Spleen (tissue), 11 donors: Measurements from ENCODE around the gene SLX4. TPM values are rescaled to one million over a fixed set of nuclear protein-coding genes. Genes with fewer than 3 reads are reported as not detected.

Experiments
- DNase-seq: peaks from one replicate; pipeline ENCODE4 v3.0.0-alpha.2; 2020
- H3K27ac ChIP-seq, 8 donors: fragments of 200-600 bp; sonication (generic) in 7 of 8; 1 replicate in 4 of 8; 2 replicates in 4 of 8; pipeline versions ENCODE4 v1.5.0 to v1.8.0; 2016 to 2021; ENCODE audit warnings: inconsistent platforms in 4 of 8, mild to moderate bottlenecking in 4 of 8, moderate library complexity in 1 of 8
- H3K27me3 ChIP-seq, 7 donors: fragments of 200-600 bp; sonication (generic) in 6 of 7; replicated peaks in 1 of 7; 1 replicate in 4 of 7; 2 replicates in 3 of 7; pipeline versions ENCODE4 v1.5.0 to v1.8.0; 2016 to 2021; ENCODE audit warnings: inconsistent platforms in 3 of 7, mild to moderate bottlenecking in 1 of 7
- H3K36me3 ChIP-seq, 6 donors: fragments of 200-600 bp; sonication (generic) in 5 of 6; 1 replicate in 4 of 6; 2 replicates in 2 of 6; pipeline versions ENCODE4 v1.5.0 to v1.8.0; 2016 to 2021; ENCODE audit warnings: inconsistent platforms in 2 of 6
- H3K4me1 ChIP-seq, 6 donors: fragments of 200-600 bp; sonication (generic) in 5 of 6; 1 replicate in 3 of 6; 2 replicates in 3 of 6; pipeline versions ENCODE4 v1.5.0 to v1.8.0; 2016 to 2021; ENCODE audit warnings: inconsistent platforms in 3 of 6
- H3K4me3 ChIP-seq, 8 donors: fragments of 200-600 bp; sonication (generic) in 7 of 8; 1 replicate in 4 of 8; 2 replicates in 4 of 8; pipeline versions ENCODE4 v1.5.0 to v1.8.0; 2016 to 2021; ENCODE audit warnings: inconsistent platforms in 4 of 8, mild to moderate bottlenecking in 4 of 8, moderate library complexity in 2 of 8
- H3K9me3 ChIP-seq, 8 donors: fragments of 200-600 bp; sonication (generic) in 7 of 8; 1 replicate in 4 of 8; 2 replicates in 4 of 8; pipeline versions ENCODE4 v1.5.0 to v1.8.0; 2016 to 2021; ENCODE audit warnings: inconsistent platforms in 4 of 8
- CTCF ChIP-seq, 11 experiments: fragments of 200-600 bp in 7 of 11; fragments of 450-650 bp in 4 of 11; sonication (generic) in 4 of 11; IDR thresholded peaks in 8 of 11; conservative IDR thresholded peaks in 3 of 11; 1 replicate in 7 of 11; 2 replicates in 4 of 11; pipeline versions ENCODE4 v1.4.0 to v1.8.0; 2016 to 2021; ENCODE audit warnings: antibody characterized with exemption in 11 of 11, inconsistent platforms in 4 of 11, mild to moderate bottlenecking in 1 of 11
- POLR2A ChIP-seq, 3 donors: fragments of 450-650 bp; IDR thresholded peaks; one replicate each; pipeline ENCODE4 v1.5.1; 2017; ENCODE audit warnings: antibody characterized with exemption in 3 of 3, mild to moderate bottlenecking in 1 of 3
- POLR2AphosphoS5 ChIP-seq, 3 donors: sonication (generic); formaldehyde crosslinking; IDR thresholded peaks; one replicate each; pipeline ENCODE4 v1.5.1; 2017; ENCODE audit warnings: antibody characterized with exemption in 3 of 3
- WGBS, 5 donors: extraction: QIAGEN DNeasy Blood & Tissue Kit in 3 of 5; methylation state at CpG; one replicate each; pipeline versions ENCODE4 v1.1.5 to v1.1.7; 2013 to 2018; 5-methylcytosine and 5-hydroxymethylcytosine counted together
- intact Hi-C: fragments of 100-400 bp; cut with DNase I; formaldehyde crosslinking; loops from one replicate; pipeline ENCODE4 v1.15.0; 2023; ENCODE audit warnings: low total_unique reads
- polyA plus RNA-seq, 3 donors: library from polyadenylated mRNA; stranded (reverse); fragments of 200-250 nt; gene quantifications; one replicate each; pipeline ENCODE4 v1.2.1, GENCODE V29; 2013
- total RNA-seq, 7 donors: library from RNA; depleted of rRNA in 3 of 7; stranded (reverse); fragments of >200 nt in 3 of 7; fragmentation: NEBNext Ultra II Directional in 4 of 7; extraction: Animal tissue kit (Norgen Biotek cat#: 25700) in 4 of 7; gene quantifications; one replicate each; pipeline versions ENCODE4 v1.1.0 to v1.2.1, GENCODE V29; 2016 to 2021
- donor health status: healthy with polysubstance abuse.
- donor health status: DM: no; HTN: no; CAD: no; lungs with moderate emphysema.
- donor health status: DM: no; HTN: no; CAD: no.
- donor health status: Bipolar disorder and iron deficiency.
- donor health status: healthy.
- donor health status: DM: no; HTN: no; CAD: no.
- donor health status: DM: yes; HTN: yes; CAD: no.

Gene SLX4
- total and polyA plus RNA-seq, 10 donors = 1.8 to 8.8 (median 7.0) TPM

- Histone ChIP-seq H3K36me3 (peaks cover 0 to 72% (median 39%) of the 10 kb centered on the region in 6 donors), H3K4me3 (no peak overlapping the region), H3K27me3 (no peaks in the 10 kb centered on the region), H3K9me3 (no peaks in the 10 kb centered on the region), H3K27ac (no peak overlapping the region), H3K4me1 (peaks cover 0 to 4% (median 0%) of the 10 kb centered on the region in 6 donors)
- DNase-seq = no peak
- 90 to 95% (median 92%) methylated on average over 13 of the region's 13 CpGs for WGBS, 5 donors
- intact Hi-C loops = no loop called here
- TF ChIP-seq POLR2AphosphoS5 (IDR thresholded peaks at IDR 0.05) (peak in 1 of 3 donors; percentile 46), CTCF (IDR thresholded peaks at IDR 0.05 in 8 of 11, conservative IDR thresholded peaks at IDR 0.05 in 3 of 11) (no peak)
These were observed 69.8 kb downstream of the SLX4 start for GRCh38 chr16:3541527-3542155.

GRCh38 chr16:3538222-3538621 lies 73.2 kb downstream of the SLX4 start:
- DNase-seq = no peak
- 74 to 93% (median 85%) methylated on average over 4 of the region's 4 CpGs for WGBS, 5 donors
- Histone ChIP-seq H3K36me3 (peaks cover 0 to 85% (median 51%) of the 10 kb centered on the region in 6 donors), H3K4me1 (no peaks in the 10 kb centered on the region), H3K4me3 (no peak overlapping the region), H3K9me3 (no peaks in the 10 kb centered on the region), H3K27ac (no peak overlapping the region), H3K27me3 (no peaks in the 10 kb centered on the region)
- TF ChIP-seq POLR2AphosphoS5 (IDR thresholded peaks at IDR 0.05) = no peak
- no peak for TF ChIP-seq CTCF (IDR thresholded peaks at IDR 0.05 in 8 of 11, conservative IDR thresholded peaks at IDR 0.05 in 3 of 11)
- no peak for TF ChIP-seq POLR2A (IDR thresholded peaks at IDR 0.05)
- intact Hi-C loops = no loop called here

- 82 to 94% (median 86%) methylated on average over 4 of the region's 4 CpGs for WGBS, 5 donors
- no peaks in the 10 kb centered on the region for H3K4me1 ChIP-seq
- intact Hi-C loops = no loop called here
- TF ChIP-seq CTCF (IDR thresholded peaks at IDR 0.05 in 8 of 11, conservative IDR thresholded peaks at IDR 0.05 in 3 of 11) = no peak
- no peak for TF ChIP-seq POLR2AphosphoS5 (IDR thresholded peaks at IDR 0.05)
- no peak for TF ChIP-seq POLR2A (IDR thresholded peaks at IDR 0.05)
- peaks cover 0 to 81% (median 48%) of the 10 kb centered on the region in 6 donors for H3K36me3 ChIP-seq
- no peaks in the 10 kb centered on the region for H3K9me3 ChIP-seq
- no peak overlapping the region for H3K4me3 ChIP-seq
- no peaks in the 10 kb centered on the region for H3K27me3 ChIP-seq
- no peak for DNase-seq
- H3K27ac ChIP-seq = no peak overlapping the region
These were observed 74.6 kb downstream of the SLX4 start for GRCh38 chr16:3536851-3537250.

- no peak for DNase-seq
- Histone ChIP-seq H3K4me1 (no peaks in the 10 kb centered on the region), H3K27me3 (no peaks in the 10 kb centered on the region), H3K36me3 (peaks cover 0 to 81% (median 45%) of the 10 kb centered on the region in 6 donors), H3K9me3 (no peaks in the 10 kb centered on the region), H3K27ac (no peak overlapping the region), H3K4me3 (no peak overlapping the region)
- TF ChIP-seq CTCF (IDR thresholded peaks at IDR 0.05 in 8 of 11, conservative IDR thresholded peaks at IDR 0.05 in 3 of 11) (no peak), POLR2A (IDR thresholded peaks at IDR 0.05) (no peak), POLR2AphosphoS5 (IDR thresholded peaks at IDR 0.05) (no peak)
- intact Hi-C loops = no loop called here
- WGBS, 5 donors = 87 to 96% (median 92%) methylated on average over 3 of the region's 3 CpGs
These were observed 75.1 kb downstream of the SLX4 start for GRCh38 chr16:3536271-3536731.
